ENCODE results near the gene HERPUD1. TPM values are rescaled to one million over a fixed set of nuclear protein-coding genes. Genes with fewer than 3 reads are reported as not detected.
A peak's percentile ranks its signal among the peaks of the same experiment; 100 is the strongest.

Gene HERPUD1
- total and polyA plus RNA-seq, 2 of the 13 experiments (the other 11 are each of a cell fraction or from before 2014, with no cell fraction given) = 96.2 to 323 TPM

GRCh38 chr16:56950881-56951771 is 19.2 kb downstream of the HERPUD1 start (continued):
- TF ChIP-seq, protein P1, sequence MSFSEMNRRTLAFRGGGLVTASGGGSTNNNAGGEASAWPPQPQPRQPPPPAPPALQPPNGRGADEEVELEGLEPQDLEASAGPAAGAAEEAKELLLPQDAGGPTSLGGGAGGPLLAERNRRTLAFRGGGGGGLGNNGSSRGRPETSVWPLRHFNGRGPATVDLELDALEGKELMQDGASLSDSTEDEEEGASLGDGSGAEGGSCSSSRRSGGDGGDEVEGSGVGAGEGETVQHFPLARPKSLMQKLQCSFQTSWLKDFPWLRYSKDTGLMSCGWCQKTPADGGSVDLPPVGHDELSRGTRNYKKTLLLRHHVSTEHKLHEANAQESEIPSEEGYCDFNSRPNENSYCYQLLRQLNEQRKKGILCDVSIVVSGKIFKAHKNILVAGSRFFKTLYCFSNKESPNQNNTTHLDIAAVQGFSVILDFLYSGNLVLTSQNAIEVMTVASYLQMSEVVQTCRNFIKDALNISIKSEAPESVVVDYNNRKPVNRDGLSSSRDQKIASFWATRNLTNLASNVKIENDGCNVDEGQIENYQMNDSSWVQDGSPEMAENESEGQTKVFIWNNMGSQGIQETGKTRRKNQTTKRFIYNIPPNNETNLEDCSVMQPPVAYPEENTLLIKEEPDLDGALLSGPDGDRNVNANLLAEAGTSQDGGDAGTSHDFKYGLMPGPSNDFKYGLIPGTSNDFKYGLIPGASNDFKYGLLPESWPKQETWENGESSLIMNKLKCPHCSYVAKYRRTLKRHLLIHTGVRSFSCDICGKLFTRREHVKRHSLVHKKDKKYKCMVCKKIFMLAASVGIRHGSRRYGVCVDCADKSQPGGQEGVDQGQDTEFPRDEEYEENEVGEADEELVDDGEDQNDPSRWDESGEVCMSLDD (CRISPR knock-in tag; IDR thresholded peaks at IDR 0.05; ENCODE audit: borderline replicate concordance) = no peak
- TF ChIP-seq CBX2 (IDR thresholded peaks at IDR 0.05; ENCODE audit: low read depth, low read length) (no peak), CBX2 (CRISPR knock-in tag; IDR thresholded peaks at IDR 0.05; ENCODE audit: low read depth) (0 out of 2 replicates have a peak, but pooled peaks have one; percentile 19), PAF1 (CRISPR knock-in tag; IDR thresholded peaks at IDR 0.05) (no peak), ZNF367 (CRISPR knock-in tag; IDR thresholded peaks at IDR 0.05; ENCODE audit: borderline replicate concordance) (no peak), TBX2 (CRISPR knock-in tag; IDR thresholded peaks at IDR 0.05; ENCODE audit: borderline replicate concordance) (peak; percentile 46; the same call in 1 of the 2 replicates), BORCS8-MEF2B (CRISPR knock-in tag; IDR thresholded peaks at IDR 0.05) (no peak), ZNF724P (CRISPR knock-in tag; IDR thresholded peaks at IDR 0.05; ENCODE audit: borderline replicate concordance) (no peak), SP4 (CRISPR knock-in tag; IDR thresholded peaks at IDR 0.05) (no peak), ZNF235 (CRISPR knock-in tag; IDR thresholded peaks at IDR 0.05; ENCODE audit: borderline replicate concordance) (no peak), SP1 (IDR thresholded peaks at IDR 0.05) (no peak), SP1 (CRISPR knock-in tag; IDR thresholded peaks at IDR 0.05) (no peak), IKZF1 (IDR thresholded peaks at IDR 0.05) (no peak), ZNF282 (IDR thresholded peaks at IDR 0.05; ENCODE audit: partially characterized antibody) (no peak), DNMT1 (CRISPR knock-in tag; IDR thresholded peaks at IDR 0.05) (0 out of 2 replicates have a peak, but pooled peaks have one; percentile 64), ZNF891 (CRISPR knock-in tag; IDR thresholded peaks at IDR 0.05) (0 out of 2 replicates have a peak, but pooled peaks have one; percentile 58)
- TF ChIP-seq, protein P2, sequence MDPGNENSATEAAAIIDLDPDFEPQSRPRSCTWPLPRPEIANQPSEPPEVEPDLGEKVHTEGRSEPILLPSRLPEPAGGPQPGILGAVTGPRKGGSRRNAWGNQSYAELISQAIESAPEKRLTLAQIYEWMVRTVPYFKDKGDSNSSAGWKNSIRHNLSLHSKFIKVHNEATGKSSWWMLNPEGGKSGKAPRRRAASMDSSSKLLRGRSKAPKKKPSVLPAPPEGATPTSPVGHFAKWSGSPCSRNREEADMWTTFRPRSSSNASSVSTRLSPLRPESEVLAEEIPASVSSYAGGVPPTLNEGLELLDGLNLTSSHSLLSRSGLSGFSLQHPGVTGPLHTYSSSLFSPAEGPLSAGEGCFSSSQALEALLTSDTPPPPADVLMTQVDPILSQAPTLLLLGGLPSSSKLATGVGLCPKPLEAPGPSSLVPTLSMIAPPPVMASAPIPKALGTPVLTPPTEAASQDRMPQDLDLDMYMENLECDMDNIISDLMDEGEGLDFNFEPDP (CRISPR knock-in tag; conservative IDR thresholded peaks at IDR 0.05) = no peak
- TF ChIP-seq, protein P3, sequence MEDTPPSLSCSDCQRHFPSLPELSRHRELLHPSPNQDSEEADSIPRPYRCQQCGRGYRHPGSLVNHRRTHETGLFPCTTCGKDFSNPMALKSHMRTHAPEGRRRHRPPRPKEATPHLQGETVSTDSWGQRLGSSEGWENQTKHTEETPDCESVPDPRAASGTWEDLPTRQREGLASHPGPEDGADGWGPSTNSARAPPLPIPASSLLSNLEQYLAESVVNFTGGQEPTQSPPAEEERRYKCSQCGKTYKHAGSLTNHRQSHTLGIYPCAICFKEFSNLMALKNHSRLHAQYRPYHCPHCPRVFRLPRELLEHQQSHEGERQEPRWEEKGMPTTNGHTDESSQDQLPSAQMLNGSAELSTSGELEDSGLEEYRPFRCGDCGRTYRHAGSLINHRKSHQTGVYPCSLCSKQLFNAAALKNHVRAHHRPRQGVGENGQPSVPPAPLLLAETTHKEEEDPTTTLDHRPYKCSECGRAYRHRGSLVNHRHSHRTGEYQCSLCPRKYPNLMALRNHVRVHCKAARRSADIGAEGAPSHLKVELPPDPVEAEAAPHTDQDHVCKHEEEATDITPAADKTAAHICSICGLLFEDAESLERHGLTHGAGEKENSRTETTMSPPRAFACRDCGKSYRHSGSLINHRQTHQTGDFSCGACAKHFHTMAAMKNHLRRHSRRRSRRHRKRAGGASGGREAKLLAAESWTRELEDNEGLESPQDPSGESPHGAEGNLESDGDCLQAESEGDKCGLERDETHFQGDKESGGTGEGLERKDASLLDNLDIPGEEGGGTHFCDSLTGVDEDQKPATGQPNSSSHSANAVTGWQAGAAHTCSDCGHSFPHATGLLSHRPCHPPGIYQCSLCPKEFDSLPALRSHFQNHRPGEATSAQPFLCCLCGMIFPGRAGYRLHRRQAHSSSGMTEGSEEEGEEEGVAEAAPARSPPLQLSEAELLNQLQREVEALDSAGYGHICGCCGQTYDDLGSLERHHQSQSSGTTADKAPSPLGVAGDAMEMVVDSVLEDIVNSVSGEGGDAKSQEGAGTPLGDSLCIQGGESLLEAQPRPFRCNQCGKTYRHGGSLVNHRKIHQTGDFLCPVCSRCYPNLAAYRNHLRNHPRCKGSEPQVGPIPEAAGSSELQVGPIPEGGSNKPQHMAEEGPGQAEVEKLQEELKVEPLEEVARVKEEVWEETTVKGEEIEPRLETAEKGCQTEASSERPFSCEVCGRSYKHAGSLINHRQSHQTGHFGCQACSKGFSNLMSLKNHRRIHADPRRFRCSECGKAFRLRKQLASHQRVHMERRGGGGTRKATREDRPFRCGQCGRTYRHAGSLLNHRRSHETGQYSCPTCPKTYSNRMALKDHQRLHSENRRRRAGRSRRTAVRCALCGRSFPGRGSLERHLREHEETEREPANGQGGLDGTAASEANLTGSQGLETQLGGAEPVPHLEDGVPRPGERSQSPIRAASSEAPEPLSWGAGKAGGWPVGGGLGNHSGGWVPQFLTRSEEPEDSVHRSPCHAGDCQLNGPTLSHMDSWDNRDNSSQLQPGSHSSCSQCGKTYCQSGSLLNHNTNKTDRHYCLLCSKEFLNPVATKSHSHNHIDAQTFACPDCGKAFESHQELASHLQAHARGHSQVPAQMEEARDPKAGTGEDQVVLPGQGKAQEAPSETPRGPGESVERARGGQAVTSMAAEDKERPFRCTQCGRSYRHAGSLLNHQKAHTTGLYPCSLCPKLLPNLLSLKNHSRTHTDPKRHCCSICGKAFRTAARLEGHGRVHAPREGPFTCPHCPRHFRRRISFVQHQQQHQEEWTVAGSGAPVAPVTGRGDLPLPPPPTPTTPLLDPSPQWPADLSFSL (CRISPR knock-in tag; IDR thresholded peaks at IDR 0.05) = no peak
